ENCODE results near the gene HMSD.

DNA sequence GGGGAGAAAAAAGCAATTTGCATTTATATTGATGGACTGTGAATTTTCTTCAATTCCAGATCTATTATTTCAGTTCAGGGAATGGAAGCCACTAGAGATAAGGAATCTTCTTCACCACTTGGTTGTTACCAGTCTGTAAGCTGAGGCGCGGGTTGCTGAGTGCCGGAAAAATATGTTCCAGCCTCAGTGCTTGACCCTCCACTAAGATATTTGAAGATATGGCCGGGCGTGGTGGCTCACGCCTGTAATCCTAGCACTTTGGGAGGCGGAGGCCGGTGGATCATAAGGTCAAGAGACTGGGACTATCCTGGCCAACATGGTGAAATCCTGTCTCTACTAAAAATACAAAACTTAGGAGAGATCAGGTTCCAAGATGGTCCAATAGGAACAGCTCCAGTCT, 9.1 kb upstream of the HMSD start:
- no peak for TF ChIP-seq CTCF (IDR thresholded peaks at IDR 0.05)
- TF ChIP-seq POLR2A (IDR thresholded peaks at IDR 0.05): no peak
